GM12878 (cell line): ENCODE data around the gene PSAP. TPM values are rescaled to one million over a fixed set of nuclear protein-coding genes. Genes with fewer than 3 reads are reported as not detected.

Experiments
- ATAC-seq: fragments of 200-7000 bp; cut with Tn5 transposase; 3 replicates; pipeline ENCODE4 v1.9.1; 2020; ENCODE audit warnings: mild to moderate bottlenecking, moderate library complexity
- BruUV-seq: library from RNA; stranded (reverse); fragments of 400-500 nt; replicated peaks from 2 replicates; lab custom pipeline; 2021; lab: Mats Ljungman, UMichigan
- CTCF ChIA-PET: fragments of 300-600 bp; sonication (Branson Sonifier 250); formaldehyde crosslinking; extraction: SDS; loops from one replicate; lab custom pipeline; 2021; ENCODE audit warnings: inconsistent platforms; lab: Yijun Ruan, JAX
- POLR2A ChIA-PET: fragments of 350-600 bp; formaldehyde crosslinking; extraction: SDS; loops from one replicate; lab custom pipeline; 2021; ENCODE audit warnings: inconsistent platforms; lab: Charles Lee
- RAD21 ChIA-PET: fragments of 300-600 bp; sonication (Branson Sonifier 250); formaldehyde crosslinking; loops from one replicate; lab custom pipeline; 2023; ENCODE audit warnings: antibody characterized with exemption; ENCODE audit not compliant: unreplicated experiment; lab: Charles Lee
- SMC1A ChIA-PET: fragments of 300-600 bp; sonication (Branson Sonifier 250); formaldehyde crosslinking; loops from one replicate; lab custom pipeline; 2023; ENCODE audit not compliant: unreplicated experiment, uncharacterized antibody; lab: Charles Lee
- DNase-seq: peaks from one replicate; pipeline ENCODE4 v3.0.0-alpha.2; 2011; ENCODE audit warnings: low read depth, low spot score
- FAIRE-seq: peaks from 3 replicates; lab custom pipeline; 2011; peaks lifted over from hg19 to GRCh38; lab: Jason Lieb, UNC
- H2AFZ ChIP-seq: 2 replicates; pipeline ENCODE4 v1.6.0; 2011; ENCODE audit warnings: low read depth, low read length, control low read depth; ENCODE audit not compliant: control insufficient read depth
- H3K27ac ChIP-seq: 2 replicates; pipeline ENCODE4 v1.5.1; 2011; ENCODE audit warnings: control low read depth; ENCODE audit not compliant: control insufficient read depth, insufficient read depth
- H3K27me3 ChIP-seq, 2 experiments: replicated peaks in 1 of 2; 2 replicates each; pipeline versions ENCODE4 v1.6.0 to v1.6.1; 2011; ENCODE audit warnings: low read length in 1 of 2; ENCODE audit not compliant: control insufficient read depth in 2 of 2, insufficient read depth in 2 of 2
- H3K36me3 ChIP-seq, 2 experiments: 2 replicates each; pipeline ENCODE4 v1.5.1; 2011; ENCODE audit warnings: low read length in 1 of 2; ENCODE audit not compliant: control insufficient read depth in 2 of 2, insufficient read depth in 2 of 2
- H3K4me1 ChIP-seq: 2 replicates; pipeline ENCODE4 v1.6.1; 2011; ENCODE audit warnings: mild to moderate bottlenecking, low read length, moderate library complexity, mixed read lengths; ENCODE audit not compliant: control insufficient read depth, insufficient read depth
- H3K4me2 ChIP-seq: 2 replicates; pipeline ENCODE4 v1.6.0; 2011; ENCODE audit warnings: control low read depth; ENCODE audit not compliant: control insufficient read depth, insufficient read depth
- H3K4me3 ChIP-seq: fragments of 200-600 bp; sonication (generic); 2 replicates; pipeline ENCODE4 v1.5.1; 2016
- H3K79me2 ChIP-seq: 2 replicates; pipeline ENCODE4 v1.6.0; 2011; ENCODE audit warnings: low read length; ENCODE audit not compliant: control insufficient read depth, insufficient read depth
- H3K9ac ChIP-seq: 2 replicates; pipeline ENCODE4 v1.8.0; 2011; ENCODE audit warnings: low read length, control low read depth, mixed read lengths; ENCODE audit not compliant: control insufficient read depth, insufficient read depth
- H3K9me3 ChIP-seq: replicated peaks from 3 replicates; pipeline ENCODE4 v1.5.1; 2011; ENCODE audit warnings: mild to moderate bottlenecking, low read length; ENCODE audit not compliant: control insufficient read depth, insufficient read depth
- H4K20me1 ChIP-seq: 2 replicates; pipeline ENCODE4 v1.6.0; 2011; ENCODE audit not compliant: control insufficient read depth, insufficient read depth
- JUND ChIP-seq: IDR thresholded peaks from 2 replicates; pipeline ENCODE4 v1.6.1; 2012; ENCODE audit warnings: low read depth, mild to moderate bottlenecking, low read length, improper control_type of control experiment, moderate library complexity
- KDM1A ChIP-seq: fragments of 200-600 bp; sonication (generic); IDR thresholded peaks from 2 replicates; pipeline ENCODE4 v1.6.1; 2016; ENCODE audit warnings: borderline replicate concordance
- MXI1 ChIP-seq: fragments of 150-350 bp; IDR thresholded peaks from 2 replicates; pipeline ENCODE4 v1.6.1; 2011; ENCODE audit warnings: low read depth, mild to moderate bottlenecking, inconsistent platforms, low read length, improper control_type of control experiment
- RUNX3 ChIP-seq: IDR thresholded peaks from 2 replicates; pipeline ENCODE4 v1.6.1; 2012; ENCODE audit warnings: low read length, inconsistent platforms
- YY1 ChIP-seq: IDR thresholded peaks from 2 replicates; pipeline ENCODE4 v1.6.1; 2011; ENCODE audit warnings: low read depth, mild to moderate bottlenecking, low read length
- ZNF622 ChIP-seq: fragments of 450-650 bp; IDR thresholded peaks from 2 replicates; pipeline ENCODE4 v1.6.1; 2017; ENCODE audit warnings: mild to moderate bottlenecking, inconsistent platforms
- WGBS: methylation state at CpG from one replicate; pipeline ENCODE4 v1.1.6; 2016; ENCODE audit warnings: low lambda C conversion rate; ENCODE audit not compliant: insufficient replicate concordance, insufficient coverage; ENCODE audit errors: missing lambda C conversion rate; 5-methylcytosine and 5-hydroxymethylcytosine counted together
- in situ Hi-C: fragments of 300-500 bp; cut with MboI; formaldehyde crosslinking; loops from 9 replicates; pipeline ENCODE4 v1.14.3; 2018; ENCODE audit warnings: mixed read lengths
- intact Hi-C: fragments of 100-400 bp; cut with micrococcal nuclease; formaldehyde crosslinking; loops from one replicate; pipeline ENCODE4 v1.14.2; 2022; ENCODE audit not compliant: unreplicated experiment
- polyA plus RNA-seq, 11 experiments: library from polyadenylated mRNA; depleted of rRNA in 4 of 11; unstranded in 6 of 11; stranded (reverse) in 5 of 11; fragments of >200 nt; fragmentation: Nextera tagmentation in 4 of 11; fragmentation: Illumina TruSeq in 1 of 11; extraction: Ambion mirVana in 4 of 11; extraction: Trizol in 1 of 11; gene quantifications; 1 replicate in 1 of 11; 2 replicates in 10 of 11; pipeline versions ENCODE4 v1.2.1 to v1.2.3, GENCODE V29; 2011 to 2016; ENCODE audit warnings: inconsistent platforms in 2 of 11, missing spikeins in 2 of 11, low read depth in 1 of 11
- total RNA-seq, 4 experiments: library from RNA; depleted of rRNA in 3 of 4; stranded (reverse); fragments of >200 nt in 3 of 4; fragmentation: Illumina TruSeq in 1 of 4; extraction: Trizol in 1 of 4; gene quantifications; 2 replicates each; pipeline versions ENCODE4 v1.2.1 to v1.2.3, GENCODE V29; 2013 to 2021
- TF ChIP-seq, protein P1 (sequence below): fragments of 450-650 bp; IDR thresholded peaks from 2 replicates; pipeline ENCODE4 v1.6.1; 2017; ENCODE audit warnings: mild to moderate bottlenecking, moderate library complexity
- TF ChIP-seq, protein P2 (sequence below): IDR thresholded peaks from 2 replicates; pipeline ENCODE4 v1.6.1; 2011; ENCODE audit warnings: low read depth, mild to moderate bottlenecking, low read length, moderate library complexity, borderline replicate concordance; ENCODE audit errors: extremely low read depth

Gene PSAP
- total and polyA plus RNA-seq, 10 of the 15 experiments (the other 5 are each of a cell fraction or from before 2014, with no cell fraction given), result 178 to 336 (median 286) TPM

DNA sequence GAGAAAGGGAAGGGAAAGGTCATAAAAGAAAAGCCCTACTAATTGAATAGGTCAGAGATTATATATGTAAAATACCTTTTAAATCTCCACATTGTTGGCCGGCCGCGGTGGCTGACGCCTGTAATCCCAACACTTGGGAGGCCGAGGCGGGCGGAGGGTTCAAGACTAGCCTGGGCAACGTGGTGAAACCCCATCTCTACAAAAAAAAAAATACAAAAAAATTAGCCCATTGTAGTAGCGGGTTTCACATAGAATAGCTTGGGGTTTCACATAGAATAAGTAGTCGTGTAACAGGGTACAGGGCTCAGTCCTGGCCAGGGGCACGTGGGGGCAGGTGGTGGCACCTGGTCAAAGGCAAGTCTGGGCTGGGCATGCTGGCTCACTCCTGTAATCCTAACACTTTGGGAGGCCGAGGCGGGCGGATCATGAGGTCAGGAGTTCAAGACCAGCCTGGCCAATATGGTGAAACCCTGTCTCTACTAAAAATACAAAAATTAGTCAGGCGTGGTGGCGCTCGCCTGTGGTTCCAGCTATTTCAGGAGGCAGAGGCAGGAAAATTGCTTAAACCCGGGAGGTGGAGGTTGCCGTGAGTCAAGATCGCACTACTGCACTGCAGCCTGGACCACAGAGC lies 529 bp upstream of the PSAP start (continued):
- TF ChIP-seq, protein P1, sequence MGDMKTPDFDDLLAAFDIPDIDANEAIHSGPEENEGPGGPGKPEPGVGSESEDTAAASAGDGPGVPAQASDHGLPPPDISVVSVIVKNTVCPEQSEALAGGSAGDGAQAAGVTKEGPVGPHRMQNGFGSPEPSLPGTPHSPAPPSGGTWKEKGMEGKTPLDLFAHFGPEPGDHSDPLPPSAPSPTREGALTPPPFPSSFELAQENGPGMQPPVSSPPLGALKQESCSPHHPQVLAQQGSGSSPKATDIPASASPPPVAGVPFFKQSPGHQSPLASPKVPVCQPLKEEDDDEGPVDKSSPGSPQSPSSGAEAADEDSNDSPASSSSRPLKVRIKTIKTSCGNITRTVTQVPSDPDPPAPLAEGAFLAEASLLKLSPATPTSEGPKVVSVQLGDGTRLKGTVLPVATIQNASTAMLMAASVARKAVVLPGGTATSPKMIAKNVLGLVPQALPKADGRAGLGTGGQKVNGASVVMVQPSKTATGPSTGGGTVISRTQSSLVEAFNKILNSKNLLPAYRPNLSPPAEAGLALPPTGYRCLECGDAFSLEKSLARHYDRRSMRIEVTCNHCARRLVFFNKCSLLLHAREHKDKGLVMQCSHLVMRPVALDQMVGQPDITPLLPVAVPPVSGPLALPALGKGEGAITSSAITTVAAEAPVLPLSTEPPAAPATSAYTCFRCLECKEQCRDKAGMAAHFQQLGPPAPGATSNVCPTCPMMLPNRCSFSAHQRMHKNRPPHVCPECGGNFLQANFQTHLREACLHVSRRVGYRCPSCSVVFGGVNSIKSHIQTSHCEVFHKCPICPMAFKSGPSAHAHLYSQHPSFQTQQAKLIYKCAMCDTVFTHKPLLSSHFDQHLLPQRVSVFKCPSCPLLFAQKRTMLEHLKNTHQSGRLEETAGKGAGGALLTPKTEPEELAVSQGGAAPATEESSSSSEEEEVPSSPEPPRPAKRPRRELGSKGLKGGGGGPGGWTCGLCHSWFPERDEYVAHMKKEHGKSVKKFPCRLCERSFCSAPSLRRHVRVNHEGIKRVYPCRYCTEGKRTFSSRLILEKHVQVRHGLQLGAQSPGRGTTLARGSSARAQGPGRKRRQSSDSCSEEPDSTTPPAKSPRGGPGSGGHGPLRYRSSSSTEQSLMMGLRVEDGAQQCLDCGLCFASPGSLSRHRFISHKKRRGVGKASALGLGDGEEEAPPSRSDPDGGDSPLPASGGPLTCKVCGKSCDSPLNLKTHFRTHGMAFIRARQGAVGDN, result 0 out of 2 replicates have a peak, but pooled peaks have one; percentile 38

DNA sequence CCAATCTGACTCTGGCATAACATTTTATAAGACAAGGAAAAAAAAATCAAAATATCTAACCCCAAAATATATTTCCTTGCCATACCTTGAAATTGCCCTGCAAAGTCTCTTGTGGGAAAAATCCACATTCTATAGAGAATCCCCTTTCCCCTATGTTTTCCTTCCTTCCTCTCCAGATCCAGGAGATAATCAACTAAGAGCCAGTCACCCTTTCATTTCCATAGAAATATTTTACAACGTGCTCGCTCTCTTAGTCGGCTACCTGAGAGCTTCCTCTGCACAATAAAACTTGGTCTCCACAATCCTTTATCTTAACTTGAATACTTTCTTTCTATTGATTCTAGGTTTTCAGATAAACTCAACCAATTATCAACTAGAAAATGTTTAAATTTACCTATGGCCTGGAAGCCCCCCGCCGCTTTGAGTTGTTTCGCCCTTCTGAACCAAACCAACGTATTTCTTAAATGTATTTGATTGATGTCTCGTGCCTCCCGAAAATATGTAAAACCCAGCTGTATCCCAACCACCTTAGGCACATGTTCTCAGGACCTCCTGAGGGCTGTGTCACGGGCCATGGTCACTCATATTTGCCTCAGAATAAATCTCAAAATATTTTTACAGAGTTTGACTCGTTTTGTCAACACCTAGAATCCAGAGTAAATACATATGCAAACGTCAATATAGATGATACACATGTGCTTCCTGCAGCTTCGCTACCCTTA lies 869 bp downstream of the PSAP start:
- no peak for DNase-seq
- Histone ChIP-seq H3K4me2 (peak overlapping the region; percentile 75), H3K79me2 (peaks cover 56% of the 10 kb centered on the region), H3K36me3 (no peaks in the 10 kb centered on the region), H2AFZ (no peak overlapping the region), H4K20me1 (no peaks in the 10 kb centered on the region; the same call in 1 of the 2 replicates), H3K4me3 (peak overlapping the region; percentile 74), H3K4me1 (peaks cover 16% of the 10 kb centered on the region), H3K9ac (peak overlapping the region; percentile 92), H3K9me3 (no peaks in the 10 kb centered on the region), H3K27me3 (no peaks in the 10 kb centered on the region), H3K27ac (peak overlapping the region; percentile 79)
- intact Hi-C loops (no loop called here), in situ Hi-C loops (no loop called here)
- no peak for TF ChIP-seq ZNF622
- no peak for TF ChIP-seq KDM1A
- TF ChIP-seq RUNX3, result no peak
- TF ChIP-seq JUND, result no peak
- TF ChIP-seq, protein P2, sequence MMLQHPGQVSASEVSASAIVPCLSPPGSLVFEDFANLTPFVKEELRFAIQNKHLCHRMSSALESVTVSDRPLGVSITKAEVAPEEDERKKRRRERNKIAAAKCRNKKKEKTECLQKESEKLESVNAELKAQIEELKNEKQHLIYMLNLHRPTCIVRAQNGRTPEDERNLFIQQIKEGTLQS, result no peak
- 0 out of 2 replicates have a peak, but pooled peaks have one; percentile 38 for TF ChIP-seq MXI1
- no peak for TF ChIP-seq YY1
- WGBS, result 16% methylated on average over 13 of the region's 13 CpGs
- FAIRE-seq, result no peak
- ChIA-PET POLR2A (interaction anchor here (1.4 to 2.3 kb wide), 5 partner anchors 9 to 123 kb away, joined by 3 to 20 read pairs (median 11); no protein-coding TSS in a partner anchor), RAD21 (interaction anchor here (1.6 to 1.9 kb wide), 2 partner anchors 10 to 46 kb away, joined by 4 to 10 read pairs; no protein-coding TSS in a partner anchor), CTCF (interaction anchor here (0.6 to 6.4 kb wide), 5 partner anchors 9 to 1683 kb away, joined by 3 to 54 read pairs (median 10); no protein-coding TSS in a partner anchor), SMC1A (interaction anchor here (0.7 to 2.7 kb wide), 8 partner anchors 9 to 454 kb away, joined by 3 to 10 read pairs (median 4); no protein-coding TSS in a partner anchor)
- ATAC-seq, result no peak
- BruUV-seq, result TSS peak; percentile 66
